ENCODE results near the gene BRF1. TPM values are rescaled to one million over a fixed set of nuclear protein-coding genes. Genes with fewer than 3 reads are reported as not detected.

The BRF1 gene
- total RNA-seq, 1 donor from 2014 or later = 47.7 TPM

DNA sequence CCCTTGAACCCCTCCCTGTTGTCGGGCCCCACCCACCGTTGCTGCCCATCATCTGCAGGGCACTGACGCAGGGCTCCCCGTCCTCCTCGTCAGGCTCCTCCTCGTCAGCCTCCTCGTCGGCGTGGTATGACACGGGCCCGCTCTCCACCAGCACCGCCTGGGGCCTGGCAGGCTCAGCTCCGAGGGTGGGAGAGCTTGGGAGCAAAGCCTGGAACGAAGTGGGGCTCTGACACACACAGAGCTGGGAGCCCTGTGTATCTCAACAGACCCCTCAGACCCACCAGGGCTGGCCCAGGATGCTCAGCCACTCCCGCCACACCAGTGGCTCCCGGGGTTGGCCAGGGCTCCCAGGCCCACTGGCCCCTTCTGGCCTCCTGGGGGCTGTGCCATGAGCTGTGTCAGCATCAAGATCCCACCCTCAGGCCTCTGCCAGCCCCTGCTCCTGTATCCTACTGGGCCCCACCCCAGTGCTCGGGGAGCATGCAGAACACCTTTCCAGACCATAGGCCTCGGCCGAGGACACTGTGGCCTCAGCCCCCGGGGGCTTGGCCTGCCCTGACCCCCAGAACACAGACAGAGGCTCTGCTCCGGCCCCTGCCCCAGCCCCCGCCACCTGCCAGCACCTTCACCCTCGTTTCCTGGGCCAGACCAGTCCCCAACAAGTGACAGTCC lies 89.6 kb downstream of the BRF1 start:
- H3K9me3 Mint-ChIP-seq = no peaks in the 10 kb centered on the region
- no peak for TF ChIP-seq CTCF (conservative IDR thresholded peaks at IDR 0.05)
- H3K4me1 Mint-ChIP-seq (ENCODE audit: unreplicated experiment) = no peaks in the 10 kb centered on the region
- H3K36me3 Mint-ChIP-seq = peaks cover 4% of the 10 kb centered on the region
- no peak overlapping the region for H3K27ac Mint-ChIP-seq
- DNase-seq (ENCODE audit: extremely low spot score, unreplicated experiment) = no peak
- no peaks in the 10 kb centered on the region for H3K27me3 Mint-ChIP-seq
- H3K4me3 Mint-ChIP-seq = no peak overlapping the region

DNA sequence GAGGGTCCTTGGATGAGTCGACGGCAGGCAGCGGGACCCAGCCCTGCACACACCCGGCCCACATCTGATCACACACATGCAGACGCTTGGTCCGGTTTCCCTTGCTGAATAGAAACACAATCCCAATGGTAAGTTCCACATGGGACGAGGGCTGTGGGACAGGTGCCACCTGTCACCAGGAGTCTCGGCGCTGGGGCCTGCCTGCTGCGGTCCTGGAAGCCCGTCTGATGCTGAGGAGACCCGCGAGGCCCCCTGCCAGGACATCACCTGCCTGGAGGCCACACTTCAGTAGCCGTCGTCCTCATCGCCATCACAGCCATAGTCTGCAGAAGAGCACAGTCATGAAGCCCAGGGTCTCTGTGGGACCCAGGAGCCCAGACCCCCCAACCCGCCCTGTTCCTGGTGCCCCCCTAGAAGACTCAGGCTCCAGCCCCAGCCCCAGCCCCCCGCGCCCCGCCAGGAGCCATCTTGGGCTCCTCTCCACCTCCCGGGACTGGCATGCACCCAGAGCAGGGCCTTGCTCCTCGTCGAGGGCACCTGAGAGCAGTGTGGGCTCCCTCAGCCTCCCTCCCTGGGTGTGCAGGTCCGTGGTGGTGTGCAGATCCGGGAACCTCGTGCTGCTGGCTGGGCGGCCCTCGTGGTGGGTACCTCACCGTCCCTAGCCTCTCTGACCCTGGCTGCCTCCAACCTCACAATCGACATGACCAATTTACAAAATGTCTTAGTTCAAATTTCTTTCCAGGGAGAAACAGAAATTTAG lies 90.4 kb downstream of the BRF1 start:
- peaks cover 4% of the 10 kb centered on the region for H3K36me3 Mint-ChIP-seq
- no peak overlapping the region for H3K27ac Mint-ChIP-seq
- TF ChIP-seq CTCF (conservative IDR thresholded peaks at IDR 0.05) = no peak
- no peak overlapping the region for H3K4me3 Mint-ChIP-seq
- no peaks in the 10 kb centered on the region for H3K27me3 Mint-ChIP-seq
- no peak for DNase-seq (ENCODE audit: extremely low spot score, unreplicated experiment)
- H3K4me1 Mint-ChIP-seq (ENCODE audit: unreplicated experiment) = no peaks in the 10 kb centered on the region
- H3K9me3 Mint-ChIP-seq = no peaks in the 10 kb centered on the region

DNA sequence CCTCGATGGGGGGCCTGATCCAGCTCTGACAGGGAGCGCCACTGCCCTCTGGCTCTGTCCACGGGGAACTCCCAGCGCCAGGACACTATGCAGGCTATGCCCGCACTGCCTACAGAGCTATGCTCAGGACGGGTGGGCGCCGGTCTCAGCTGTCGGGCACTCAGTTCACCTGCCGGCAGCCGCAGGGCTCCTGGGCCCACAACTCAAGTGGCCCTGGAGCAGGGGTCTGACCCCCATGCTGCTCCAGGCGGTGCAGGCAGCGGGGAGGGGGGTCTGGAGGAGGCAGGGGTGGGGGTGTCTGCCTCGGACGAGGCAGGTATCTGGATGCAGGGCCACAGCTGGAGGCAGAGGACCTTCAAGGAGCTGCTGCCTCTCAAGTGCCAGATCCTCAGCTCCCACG lies 91.2 kb downstream of the BRF1 start:
- no peak overlapping the region for H3K27ac Mint-ChIP-seq
- H3K36me3 Mint-ChIP-seq = no peaks in the 10 kb centered on the region
- no peaks in the 10 kb centered on the region for H3K9me3 Mint-ChIP-seq
- TF ChIP-seq CTCF (conservative IDR thresholded peaks at IDR 0.05) = no peak
- DNase-seq (ENCODE audit: extremely low spot score, unreplicated experiment) = no peak
- no peak overlapping the region for H3K4me3 Mint-ChIP-seq
- H3K4me1 Mint-ChIP-seq (ENCODE audit: unreplicated experiment) = no peaks in the 10 kb centered on the region
- no peaks in the 10 kb centered on the region for H3K27me3 Mint-ChIP-seq

- no peak for DNase-seq (ENCODE audit: extremely low spot score, unreplicated experiment)
- Mint-ChIP-seq H3K27ac (no peak overlapping the region), H3K9me3 (no peaks in the 10 kb centered on the region), H3K4me1 (ENCODE audit: unreplicated experiment) (no peaks in the 10 kb centered on the region), H3K4me3 (no peak overlapping the region), H3K36me3 (no peaks in the 10 kb centered on the region), H3K27me3 (no peaks in the 10 kb centered on the region)
- TF ChIP-seq CTCF (conservative IDR thresholded peaks at IDR 0.05) = no peak
Measured at GRCh38 chr14:105209091-105209490, 91.7 kb downstream of the BRF1 start.

DNA sequence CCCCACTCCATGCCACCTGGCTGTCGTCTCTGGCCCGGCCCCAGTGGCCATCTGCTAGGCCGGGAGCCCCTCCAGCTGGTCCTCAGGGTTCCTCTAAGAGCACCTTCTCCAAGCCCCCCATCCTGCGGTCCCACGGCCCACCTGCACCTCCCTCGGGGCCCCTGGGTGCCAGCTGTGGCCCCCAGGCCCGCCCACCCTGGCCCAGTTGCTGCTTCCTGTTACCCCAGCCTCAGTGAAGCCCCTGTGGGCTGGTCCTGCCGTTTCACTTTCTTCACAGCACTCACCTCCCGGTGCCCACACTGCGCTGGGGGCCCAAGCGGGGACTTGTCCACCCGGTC lies 92.1 kb downstream of the BRF1 start:
- Mint-ChIP-seq H3K4me3 (no peak overlapping the region), H3K9me3 (no peaks in the 10 kb centered on the region), H3K27ac (no peak overlapping the region), H3K36me3 (no peaks in the 10 kb centered on the region), H3K27me3 (no peaks in the 10 kb centered on the region), H3K4me1 (ENCODE audit: unreplicated experiment) (no peaks in the 10 kb centered on the region)
- no peak for TF ChIP-seq CTCF (conservative IDR thresholded peaks at IDR 0.05)
- DNase-seq (ENCODE audit: extremely low spot score, unreplicated experiment) = no peak
